ENCODE results near the gene C16orf74. TPM values are rescaled to one million over a fixed set of nuclear protein-coding genes. Genes with fewer than 3 reads are reported as not detected.

The C16orf74 gene
- total RNA-seq, result 12.3 and 14.1 TPM in 2 replicates

GRCh38 chr16:85750827-85751697 is at the start of gene C16orf74:
Gene C16orf74 (minus strand): TSS chr16:85751096. CDS start chr16:85735217, 15,879 bp downstream.

GRCh38 chr16:85799497-85800320 is 48.8 kb upstream of the C16orf74 start, which contains the start of the genes COX4I1 and EMC8:
Gene COX4I1 (plus strand): TSS chr16:85799695. CDS start chr16:85801206, 1,511 bp downstream.
Gene EMC8 (minus strand): TSS chr16:85799544. CDS start chr16:85799295, 249 bp downstream.

GRCh38 chr16:85688586-85689284 is 62.2 kb downstream of the C16orf74 start, which contains the start of gene GINS2:
Gene GINS2 (minus strand): TSS chr16:85688954. CDS start chr16:85688898, 56 bp downstream.

Other genes starting within 250 kb of the C16orf74 start
- 21.2 and 41.2 TPM in 2 replicates for gene GSE1, start 137.8 kb downstream of the C16orf74 start, total RNA-seq
- 3.8 and 12.4 TPM in 2 replicates for gene GINS2, start 62.1 kb downstream of the C16orf74 start, total RNA-seq
- 29.3 and 38.1 TPM in 2 replicates for gene EMC8, start 48.4 kb upstream of the C16orf74 start, total RNA-seq
- 690 and 730 TPM in 2 replicates for gene COX4I1, start 48.6 kb upstream of the C16orf74 start, total RNA-seq
- 0.52 TPM in 1 of 2 replicates, not detected in the other for gene IRF8, start 148.1 kb upstream of the C16orf74 start, total RNA-seq